ENCODE results near the gene HERC4.

GRCh38 chr10:67990093-67990492 lies 85.0 kb downstream of the HERC4 start:
- TF ChIP-seq CTCF (IDR thresholded peaks at IDR 0.05; ENCODE audit: low read length) (no peak), EZH2 (IDR thresholded peaks at IDR 0.05; ENCODE audit: borderline replicate concordance, low read length) (no peak)
